Coronary artery (tissue), 2 donors: Measurements from ENCODE around the gene POLR3GL.

Experiments
- DNase-seq: peaks from one replicate; pipeline ENCODE4 v3.0.0-alpha.2; 2017; ENCODE audit warnings: low spot score
- H3K27ac ChIP-seq, 2 donors: fragments of 200-600 bp; sonication (generic); one replicate each; pipeline ENCODE4 v1.5.1; 2016 to 2019
- H3K4me3 ChIP-seq: fragments of 200-600 bp; sonication (generic); 2 replicates; pipeline ENCODE4 v1.5.1; 2016; ENCODE audit warnings: mild to moderate bottlenecking, moderate library complexity
- CTCF ChIP-seq: fragments of 200-600 bp; sonication (generic); IDR thresholded peaks from one replicate; pipeline ENCODE4 v1.5.1; 2019; ENCODE audit warnings: antibody characterized with exemption

Gene POLR3GL

DNA sequence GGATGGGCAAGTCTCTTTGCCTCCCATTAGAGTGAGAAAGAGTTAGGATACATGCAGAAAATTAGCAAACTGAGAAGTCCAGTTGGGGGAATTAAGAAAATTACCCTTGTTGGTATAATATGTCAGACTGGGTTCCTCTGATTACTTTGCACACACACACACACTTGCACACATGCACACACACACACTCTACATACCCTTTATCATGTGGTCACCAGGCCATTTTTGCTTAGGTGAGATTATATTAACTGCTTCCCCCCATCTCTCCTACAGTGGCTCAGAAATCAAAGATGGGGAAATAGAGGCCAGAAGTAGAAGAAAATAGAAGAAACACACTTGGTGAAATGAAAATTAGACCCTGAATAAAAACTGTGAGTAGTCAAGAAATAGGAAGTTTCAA lies 5.8 kb upstream of the POLR3GL start:
- Histone ChIP-seq H3K27ac (peak overlapping the region; percentile 26 to 99), H3K4me3 (no peak overlapping the region)
- TF ChIP-seq CTCF, result no peak
- no peak for DNase-seq

DNA sequence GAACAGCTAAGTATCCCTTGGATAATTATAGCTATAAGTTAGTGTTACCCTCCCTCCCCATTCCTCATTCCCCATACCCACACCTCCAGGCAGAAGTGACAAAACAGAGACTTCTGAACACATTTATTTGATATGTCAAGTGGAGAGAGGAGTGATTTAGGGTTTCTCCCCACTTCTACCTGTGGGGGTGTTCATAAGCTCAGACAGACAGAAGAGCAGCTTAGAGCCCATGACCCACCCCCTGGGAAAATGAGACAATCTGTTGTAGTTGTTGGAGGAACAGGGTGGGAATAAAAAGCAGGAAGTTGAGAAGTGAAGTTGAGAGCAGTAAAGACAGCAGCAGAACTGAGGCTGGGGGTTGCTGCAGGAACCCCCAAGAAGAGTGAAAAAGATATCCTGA lies 5.2 kb upstream of the POLR3GL start:
- no peak overlapping the region for H3K4me3 ChIP-seq
- DNase-seq, result no peak
- no peak for TF ChIP-seq CTCF
- peak overlapping the region in 1 of 2 donors; percentile 93 for H3K27ac ChIP-seq

GRCh38 chr1:145959957-145960467 lies 4.5 kb upstream of the POLR3GL start:
- peak overlapping the region; percentile 83 to 93 for H3K27ac ChIP-seq
- peak overlapping the region; percentile 77 for H3K4me3 ChIP-seq
- no peak for DNase-seq
- no peak for TF ChIP-seq CTCF

DNA sequence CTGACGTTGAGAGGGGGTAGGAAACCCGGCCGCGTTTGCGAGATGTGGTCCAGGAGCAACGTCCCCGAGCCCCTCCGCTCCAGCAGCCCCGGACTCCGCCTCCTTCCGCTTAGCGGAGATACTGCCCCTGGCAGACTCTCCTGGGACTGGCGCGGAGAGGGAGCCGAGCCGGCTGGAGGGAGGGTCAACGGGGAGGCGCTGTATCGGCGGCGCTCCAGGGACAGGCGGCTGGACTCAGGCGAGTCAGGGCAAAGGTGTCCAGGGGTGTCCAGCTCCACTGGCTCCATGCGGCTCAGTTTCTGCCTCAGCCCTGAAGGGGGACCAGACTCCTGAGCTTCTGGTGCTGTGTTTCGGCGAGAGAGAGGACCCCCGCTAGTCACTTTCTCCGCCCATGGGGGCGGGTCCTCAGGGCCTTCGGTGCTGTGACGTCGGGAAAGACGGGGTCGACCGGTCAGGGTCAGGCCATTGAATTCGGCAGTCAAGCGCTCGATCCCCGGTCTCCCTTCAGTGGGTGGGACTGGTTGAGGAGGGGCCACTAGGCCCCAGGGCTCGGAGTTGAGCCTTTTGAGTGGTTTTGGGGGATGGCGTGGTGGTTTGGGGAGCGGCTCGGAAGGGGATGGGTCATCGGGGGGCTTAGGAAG lies 3.9 kb upstream of the POLR3GL start:
- peak overlapping the region; percentile 77 for H3K4me3 ChIP-seq
- TF ChIP-seq CTCF, result no peak
- peak overlapping the region; percentile 83 to 93 for H3K27ac ChIP-seq
- DNase-seq, result peak; percentile 91

DNA sequence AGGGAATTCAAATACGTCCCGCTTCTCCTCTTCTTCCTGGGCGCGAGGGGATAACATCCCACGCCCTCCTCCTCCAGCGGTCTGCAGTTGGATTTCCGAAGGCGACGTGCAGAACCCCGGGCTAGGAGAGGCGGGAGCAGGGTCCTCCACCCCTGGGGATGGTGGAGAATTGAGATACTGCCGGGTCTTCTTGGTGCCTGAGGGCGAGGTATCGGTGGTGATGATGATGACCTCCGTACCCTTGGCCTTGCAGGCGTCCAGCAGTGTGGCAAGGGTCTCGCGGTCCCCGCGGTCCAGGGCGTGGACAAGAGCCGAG lies 3.4 kb upstream of the POLR3GL start:
- Histone ChIP-seq H3K4me3 (peak overlapping the region; percentile 77), H3K27ac (peak overlapping the region; percentile 83 to 93)
- no peak for TF ChIP-seq CTCF
- no peak for DNase-seq

GRCh38 chr1:145961425-145962156 lies 2.9 kb upstream of the POLR3GL start:
- TF ChIP-seq CTCF, result no peak
- DNase-seq, result no peak
- peak overlapping the region; percentile 83 to 93 for H3K27ac ChIP-seq
- H3K4me3 ChIP-seq, result peak overlapping the region; percentile 77
